Activated CD8-positive, alpha-beta memory T cell treated with anti-CD3 and anti-CD28 coated beads for 24 hours (primary cell): ENCODE measurements around the gene TBPL1.

ENCODE experiments used
- DNase-seq: peaks from one replicate; pipeline ENCODE4 v3.0.0-alpha.2; 2020

Gene TBPL1

GRCh38 chr6:134010974-134011373 is 58.0 kb downstream of the TBPL1 start:
- DNase-seq, result no peak

DNA sequence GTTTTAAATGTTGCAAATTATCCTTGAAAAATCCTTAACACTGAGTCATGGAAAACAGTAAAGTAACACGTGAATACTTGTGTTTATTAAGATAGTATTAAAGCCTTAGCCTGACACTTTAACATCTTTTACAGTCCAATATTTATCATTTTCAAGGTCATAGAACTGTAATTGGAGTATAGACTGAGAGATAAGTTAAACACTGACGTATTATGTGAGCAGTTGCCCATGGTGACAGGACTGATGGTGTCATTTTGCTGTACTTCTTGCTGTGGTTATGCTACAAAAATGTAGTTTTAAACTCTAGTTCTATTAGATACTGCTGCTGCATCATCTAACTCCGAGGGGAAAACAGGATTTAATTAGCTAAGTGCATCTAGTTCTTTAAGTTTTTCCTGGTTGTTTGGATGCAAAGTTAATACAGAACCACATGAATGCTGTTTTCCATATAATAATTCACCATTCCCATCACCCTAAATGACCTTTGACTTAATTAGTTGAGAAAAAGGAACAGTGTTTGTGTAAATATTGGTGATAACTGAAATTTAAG is 61.6 kb downstream of the TBPL1 start:
- DNase-seq, result no peak

- no peak for DNase-seq
Observed at GRCh38 chr6:134015719-134016557, 62.9 kb downstream of the TBPL1 start.

DNA sequence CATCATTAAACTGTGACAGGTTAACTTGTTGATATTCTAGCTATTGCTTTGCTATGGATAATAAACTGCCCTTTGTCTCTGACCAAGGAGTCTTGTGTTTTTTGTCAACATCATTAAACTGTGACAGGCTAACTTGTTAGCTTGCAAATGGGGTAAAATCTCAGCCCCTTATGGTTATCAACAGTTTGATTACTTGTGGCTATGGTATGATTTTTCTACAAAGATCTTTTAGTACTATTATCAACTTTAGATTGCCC is 63.5 kb downstream of the TBPL1 start:
- no peak for DNase-seq

DNA sequence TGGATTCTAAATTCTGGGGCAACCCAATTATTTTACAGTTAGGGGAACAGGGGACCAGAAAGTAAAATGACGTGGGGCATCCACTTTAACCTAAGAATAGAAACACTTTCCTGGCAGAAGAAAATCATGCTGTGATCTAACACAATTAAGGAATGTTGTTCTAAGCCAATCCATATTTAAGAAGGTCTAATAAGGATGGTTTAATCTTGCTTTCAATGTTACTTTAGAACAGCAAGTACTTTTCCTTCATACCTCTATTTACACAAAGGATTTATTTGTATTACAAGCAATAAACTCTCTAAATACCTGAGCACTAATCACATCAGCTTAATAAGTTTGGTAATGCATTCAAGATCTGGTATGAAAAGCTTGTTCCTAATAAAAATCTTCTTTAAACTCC is 67.0 kb downstream of the TBPL1 start:
- no peak for DNase-seq

DNA sequence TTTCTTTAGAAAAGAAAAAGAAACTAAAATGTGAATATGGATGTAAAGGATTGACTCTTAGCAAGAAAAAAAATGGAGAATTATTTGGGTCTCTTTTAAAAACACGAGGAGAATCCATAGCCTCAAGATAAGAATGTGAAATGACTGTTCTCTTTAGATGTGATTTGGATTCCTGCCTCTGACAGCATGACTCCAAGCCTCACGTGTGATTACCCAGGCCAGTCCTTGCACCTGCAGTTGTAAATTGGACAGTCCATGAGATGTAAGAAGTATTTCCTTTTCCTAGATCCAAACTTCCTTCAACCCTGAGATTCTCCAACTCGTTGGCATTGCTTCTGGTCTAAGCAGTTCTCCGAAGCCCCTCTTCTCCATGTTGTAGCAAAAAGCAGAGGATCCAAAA is 67.5 kb downstream of the TBPL1 start:
- no peak for DNase-seq

- no peak for DNase-seq
Observed at GRCh38 chr6:134020968-134021367, 67.9 kb downstream of the TBPL1 start.

DNA sequence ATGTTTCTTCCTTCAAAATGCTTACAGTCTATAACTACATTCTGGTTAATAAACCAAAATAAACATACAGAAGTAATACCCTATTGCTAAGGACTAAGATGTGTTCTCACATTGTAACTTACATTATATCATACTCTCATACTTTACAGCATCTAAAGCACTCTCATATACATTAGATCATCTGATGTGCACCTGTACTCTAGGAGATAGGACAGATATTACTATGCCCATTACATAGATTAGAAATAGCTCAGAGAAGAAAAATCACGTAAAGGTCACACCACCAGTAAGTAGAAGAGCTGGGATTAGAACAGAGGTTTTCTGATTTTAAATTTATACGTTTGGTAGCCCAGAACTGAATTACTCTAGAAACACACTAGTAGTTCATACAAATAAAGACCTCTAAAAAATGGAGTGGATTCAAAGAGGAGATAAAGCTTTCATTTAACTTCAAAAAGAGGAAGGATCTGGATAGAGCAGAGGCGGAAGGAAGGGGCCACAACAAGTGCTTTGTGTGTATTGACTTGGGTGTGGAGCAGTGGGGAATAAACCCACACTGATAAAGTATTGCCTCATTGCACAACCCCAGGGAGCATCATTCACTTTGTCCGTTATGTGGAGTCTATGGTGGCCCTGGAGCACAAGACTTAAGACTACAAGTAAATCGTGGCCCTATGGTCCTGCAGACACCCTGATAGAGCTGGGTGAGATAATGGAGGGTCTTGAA is 68.5 kb downstream of the TBPL1 start:
- DNase-seq, result no peak

GRCh38 chr6:134022650-134023049 is 69.6 kb downstream of the TBPL1 start:
- DNase-seq, result no peak

DNA sequence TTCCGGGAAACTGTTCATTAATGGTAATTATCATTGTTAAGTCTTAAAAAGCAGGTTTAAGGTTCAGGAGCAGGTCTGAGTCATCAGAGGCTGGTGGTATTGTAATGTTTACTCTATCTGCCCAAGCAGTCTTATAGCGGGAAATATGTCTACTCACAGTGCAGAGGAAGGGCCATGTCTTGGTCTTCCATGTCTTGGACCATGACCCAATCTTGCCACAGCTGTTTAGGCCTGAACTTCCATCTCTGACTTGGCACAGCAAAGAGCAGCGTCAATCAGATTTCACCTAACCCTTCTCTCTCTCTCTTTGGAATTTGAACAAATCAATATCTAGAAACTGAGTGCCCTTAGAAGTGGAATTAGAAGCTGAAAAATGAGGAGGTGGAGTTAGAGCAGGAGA is 73.6 kb downstream of the TBPL1 start:
- no peak for DNase-seq

GRCh38 chr6:134028438-134028837 is 75.4 kb downstream of the TBPL1 start:
- DNase-seq, result no peak

DNA sequence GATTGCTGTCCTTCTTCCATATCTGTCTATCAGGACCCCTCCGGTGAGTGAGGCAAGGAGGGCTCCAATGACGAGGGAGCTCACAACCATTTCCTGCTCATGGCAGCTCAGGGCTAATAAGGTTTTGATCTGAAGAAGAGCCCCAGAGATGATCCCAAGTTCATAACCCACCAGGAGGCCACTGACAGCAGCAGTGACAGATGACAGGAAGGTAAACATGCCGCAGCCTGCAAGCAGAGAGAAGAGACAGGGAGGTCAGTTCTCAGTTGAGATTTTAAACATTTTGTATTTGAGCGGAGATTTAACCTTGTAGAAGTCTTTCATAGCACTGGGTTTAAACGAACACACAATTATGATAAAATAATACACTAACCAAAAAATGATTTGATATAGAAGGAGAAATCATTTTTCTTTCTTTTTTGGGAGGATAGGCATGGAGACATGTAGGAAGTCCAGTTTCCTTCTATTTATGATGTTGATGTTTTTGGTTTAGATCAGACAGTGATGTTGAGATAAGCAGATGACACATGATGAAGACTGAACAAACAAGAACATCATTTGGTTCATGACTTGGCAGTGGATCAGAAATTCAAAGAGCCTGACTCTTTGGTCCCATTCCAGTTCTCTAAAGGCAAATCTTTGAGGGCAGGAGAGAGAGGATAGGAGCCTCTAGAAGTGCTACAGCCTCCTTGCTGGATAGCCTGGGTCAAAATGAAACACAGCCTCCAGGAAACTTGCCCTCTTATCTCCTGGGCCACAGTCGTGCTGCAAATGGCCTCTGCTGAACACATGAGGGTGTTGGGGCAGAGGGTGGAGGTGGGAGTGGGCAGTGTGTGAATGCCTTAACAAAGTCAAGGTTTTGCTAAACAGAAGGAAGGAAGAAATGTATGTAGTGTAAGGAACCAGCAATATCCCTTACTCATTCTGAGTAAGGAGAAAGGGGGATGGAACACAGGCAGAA is 76.8 kb downstream of the TBPL1 start:
- DNase-seq, result no peak

DNA sequence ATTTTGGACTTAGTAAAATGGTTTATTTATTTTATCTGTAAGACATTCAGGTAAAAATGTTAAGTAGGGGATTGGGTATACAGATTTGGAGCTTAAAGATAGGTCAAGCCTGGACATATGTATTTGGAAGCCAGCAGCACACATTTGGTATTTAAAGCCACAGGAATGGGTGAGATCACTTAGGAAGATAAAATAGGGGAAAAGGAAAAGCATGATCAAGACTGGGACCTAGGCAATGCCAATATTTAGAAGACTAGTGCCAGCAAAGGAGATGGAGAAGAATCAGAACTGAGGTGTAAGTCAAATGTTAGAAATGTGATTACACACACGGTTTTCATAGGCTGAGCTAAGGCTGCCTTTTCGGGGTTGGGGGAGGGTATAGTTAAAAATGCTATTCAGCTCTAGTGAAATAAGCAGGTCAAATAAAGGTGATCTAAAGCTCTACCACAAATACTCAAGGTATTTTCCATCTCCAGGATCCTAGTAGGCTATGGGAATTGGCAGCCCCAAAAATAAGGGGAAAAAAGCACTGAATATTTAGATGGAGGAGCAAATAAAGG is 78.8 kb downstream of the TBPL1 start:
- no peak for DNase-seq

DNA sequence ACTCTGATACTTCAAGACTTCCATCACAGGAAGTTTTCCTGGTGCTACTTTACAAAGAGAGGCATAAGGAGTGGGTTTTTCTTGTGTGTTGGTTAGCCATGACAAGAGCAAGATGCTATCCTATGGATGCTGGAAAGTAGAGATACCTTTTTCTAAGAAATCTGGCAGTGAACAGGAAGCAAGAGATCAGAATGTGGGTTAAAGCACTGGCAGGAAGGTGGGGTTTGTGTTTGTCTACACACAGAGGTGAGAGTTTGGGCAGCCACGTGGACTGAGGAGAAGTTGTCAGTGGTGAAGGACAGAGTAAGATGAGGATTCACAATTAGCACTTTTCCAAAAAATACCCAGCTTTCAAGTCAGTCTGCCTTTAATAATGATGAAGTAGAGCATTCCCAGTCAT is 81.5 kb downstream of the TBPL1 start:
- DNase-seq, result no peak

DNA sequence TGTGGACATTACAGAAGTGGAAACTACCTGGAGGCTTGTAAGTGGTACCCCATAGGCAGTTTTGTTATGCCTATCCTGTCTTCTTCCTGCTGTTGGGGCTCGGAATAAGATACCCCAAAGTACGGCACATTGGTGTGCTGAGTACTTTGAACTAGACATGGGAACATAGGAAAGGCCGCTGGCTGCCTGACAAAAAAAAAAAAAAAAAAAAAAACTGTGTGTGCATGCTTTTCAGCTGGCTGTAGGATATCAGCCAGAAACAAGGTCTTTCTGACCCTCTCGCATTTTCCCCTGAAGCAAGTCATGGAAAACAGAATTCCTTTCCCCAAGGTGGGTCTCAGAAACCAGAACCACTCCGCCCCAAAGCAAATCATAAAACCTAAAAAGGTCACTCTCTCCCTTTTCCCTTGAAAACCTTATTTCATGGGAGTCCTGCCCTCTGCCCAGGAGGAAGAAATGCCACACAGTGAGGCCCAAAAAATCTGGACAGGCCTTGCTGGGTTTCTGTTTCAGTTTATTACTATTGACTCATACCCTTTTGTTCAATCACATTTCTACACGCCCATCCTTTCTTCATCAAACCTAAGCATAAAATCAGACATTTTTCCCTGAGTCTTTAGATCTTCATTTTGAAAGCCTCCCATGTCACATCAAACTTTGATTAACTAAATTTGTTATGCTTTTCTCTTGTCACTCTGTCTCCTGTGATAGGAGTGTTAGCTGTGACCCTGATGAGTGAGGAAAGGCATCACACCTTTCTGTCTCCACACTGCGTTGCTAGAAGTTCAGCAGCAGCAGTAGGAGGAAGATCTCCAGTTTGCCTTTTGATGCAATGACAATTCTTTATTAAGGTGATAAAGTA is 82.2 kb downstream of the TBPL1 start:
- no peak for DNase-seq

- no peak for DNase-seq
Observed at GRCh38 chr6:134035823-134036296, 82.8 kb downstream of the TBPL1 start.

DNA sequence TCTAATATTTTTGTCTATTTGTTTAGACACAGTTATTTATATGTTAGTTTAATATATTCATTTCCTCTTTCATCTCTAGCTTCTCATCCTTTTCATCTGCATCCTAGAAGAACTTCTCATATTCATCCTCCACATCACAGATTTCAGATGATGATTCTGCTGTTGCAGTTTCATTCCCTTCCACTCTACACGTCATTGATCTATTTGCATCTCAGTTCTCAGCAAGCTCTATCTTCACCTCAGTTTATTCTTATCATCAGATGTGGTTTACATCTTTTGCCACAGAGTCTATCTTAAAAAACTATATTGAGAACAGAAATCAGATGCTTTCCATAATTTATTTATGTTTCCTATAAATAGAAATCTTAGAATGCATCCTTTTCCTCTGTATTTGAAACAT is 86.1 kb downstream of the TBPL1 start:
- DNase-seq, result no peak
